HepG2 (cell line): Measurements from ENCODE around the gene MAT2A. TPM values are rescaled to one million over a fixed set of nuclear protein-coding genes. Genes with fewer than 3 reads are reported as not detected.
A peak's percentile ranks its signal among the peaks of the same experiment; 100 is the strongest.

Experiments
- ASH2L ChIP-seq: fragments of 300-600, 200-600 bp; sonication (generic); IDR thresholded peaks from 2 replicates; pipeline ENCODE4 v1.7.0; 2017; ENCODE audit warnings: low read depth, mild to moderate bottlenecking, moderate library complexity, mixed read lengths, low read length; ENCODE audit not compliant: insufficient read length
- FLYWCH1 ChIP-seq: sonication (generic); formaldehyde crosslinking; IDR thresholded peaks from 2 replicates; pipeline ENCODE4 v1.8.1; 2023; ENCODE audit warnings: mild to moderate bottlenecking, missing genetic modification reagents
- FOSL1 ChIP-seq: sonication (generic); formaldehyde crosslinking; IDR thresholded peaks from 2 replicates; pipeline ENCODE4 v1.9.0; 2021; ENCODE audit warnings: missing genetic modification reagents, borderline replicate concordance
- MTA3 ChIP-seq: sonication (generic); formaldehyde crosslinking; IDR thresholded peaks from 2 replicates; pipeline ENCODE4 v1.4.0; 2020; ENCODE audit warnings: missing genetic modification reagents
- RARG ChIP-seq: sonication (generic); formaldehyde crosslinking; IDR thresholded peaks from 2 replicates; pipeline ENCODE4 v1.4.0; 2020; ENCODE audit warnings: low read depth, mild to moderate bottlenecking, missing genetic modification reagents
- ZNF124 ChIP-seq: sonication (generic); formaldehyde crosslinking; IDR thresholded peaks from 2 replicates; pipeline ENCODE4 v1.4.0; 2020; ENCODE audit warnings: missing genetic modification reagents
- ZNF441 ChIP-seq: sonication (generic); formaldehyde crosslinking; IDR thresholded peaks from 2 replicates; pipeline ENCODE4 v1.7.0; 2021; ENCODE audit warnings: missing genetic modification reagents, borderline replicate concordance
- polyA plus RNA-seq, 8 experiments: library from polyadenylated mRNA; depleted of rRNA in 3 of 8; stranded (reverse) in 7 of 8; unstranded in 1 of 8; fragments of >200 nt; fragmentation: Illumina TruSeq in 4 of 8; extraction: Trizol in 4 of 8; gene quantifications; 2 replicates each; pipeline versions ENCODE4 v1.2.1 to v1.2.3, GENCODE V29; 2011 to 2016; ENCODE audit warnings: low read depth in 4 of 8, missing spikeins in 1 of 8, mixed read lengths in 1 of 8; ENCODE audit not compliant: insufficient read depth in 1 of 8
- total RNA-seq, 5 experiments: library from RNA; depleted of rRNA; stranded (reverse); fragments of >200 nt; fragmentation: Illumina TruSeq; extraction: Trizol; gene quantifications; 2 replicates each; pipeline ENCODE4 v1.2.3, GENCODE V29; 2016; ENCODE audit warnings: low read depth in 1 of 5
- TF ChIP-seq, protein P1 (sequence below): sonication (generic); formaldehyde crosslinking; IDR thresholded peaks from 2 replicates; pipeline ENCODE4 v1.8.0; 2022; ENCODE audit warnings: mild to moderate bottlenecking, missing genetic modification reagents, moderate library complexity
- TF ChIP-seq, protein P2 (sequence below): IDR thresholded peaks from 2 replicates; pipeline ENCODE4 v1.6.1; 2016; ENCODE audit warnings: missing biosample characterization, missing genetic modification reagents, low read depth
- TF ChIP-seq, protein P3 (sequence below): sonication (generic); formaldehyde crosslinking; IDR thresholded peaks from 2 replicates; pipeline ENCODE4 v1.8.0; 2022; ENCODE audit warnings: missing genetic modification reagents, mild to moderate bottlenecking, inconsistent platforms, borderline replicate concordance
- TF ChIP-seq, protein P4 (sequence below): sonication (generic); formaldehyde crosslinking; IDR thresholded peaks from 2 replicates; pipeline ENCODE4 v1.5.0; 2020; ENCODE audit warnings: mild to moderate bottlenecking, missing genetic modification reagents, borderline replicate concordance

The MAT2A gene
- total and polyA plus RNA-seq, 2 of the 13 experiments (the other 11 are each of a cell fraction or from before 2014, with no cell fraction given): 155 to 331 TPM

DNA sequence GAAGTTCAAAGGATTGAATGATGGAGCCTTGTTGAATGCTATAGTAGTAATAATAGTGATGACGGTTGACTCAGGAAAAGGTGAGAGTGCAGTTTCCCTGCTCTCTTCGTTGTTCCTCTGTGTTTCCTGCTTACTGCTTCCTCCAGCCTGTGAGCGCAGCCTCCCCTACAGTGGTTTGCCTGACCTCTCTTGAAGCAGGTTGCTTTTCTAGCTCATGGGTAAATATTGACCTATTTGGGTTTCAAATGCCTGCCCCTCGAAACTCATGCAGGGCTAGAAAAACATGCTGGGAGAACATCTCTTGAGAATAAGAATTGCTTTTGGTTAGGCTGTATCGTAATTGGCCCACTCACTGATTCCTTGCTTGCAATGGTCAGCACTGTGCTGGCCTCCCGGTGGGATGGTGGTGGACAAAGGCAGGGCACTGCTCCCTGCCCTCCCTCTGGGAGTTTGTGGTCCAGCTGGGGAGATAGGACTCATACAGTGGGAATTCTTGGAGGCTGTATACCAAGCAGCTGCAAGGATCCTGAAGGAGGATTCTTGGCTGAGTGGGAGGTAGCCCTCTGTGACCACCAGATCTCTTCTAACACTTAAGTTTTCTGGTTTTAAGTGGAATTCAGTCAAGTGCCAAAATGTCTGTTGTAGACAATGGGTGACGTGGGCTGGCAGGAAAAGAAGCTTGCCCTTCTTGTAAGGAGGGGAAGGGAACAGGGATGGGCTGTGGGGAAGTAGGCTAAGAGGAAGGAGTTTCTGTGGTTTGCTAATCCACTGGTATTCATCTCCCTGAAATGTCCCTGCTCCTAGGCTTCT, 51.2 kb downstream of the MAT2A start (continued):
- TF ChIP-seq ZNF441 (CRISPR knock-in tag) (0 out of 2 replicates have a peak, but pooled peaks have one; percentile 7), FOSL1 (CRISPR knock-in tag) (no peak), FLYWCH1 (CRISPR knock-in tag) (no peak), ASH2L (peak; percentile 62), ZNF124 (CRISPR knock-in tag) (peak; percentile 81; the same call in 1 of the 2 replicates), RARG (CRISPR knock-in tag) (no peak), MTA3 (CRISPR knock-in tag) (no peak)
- TF ChIP-seq, protein P1, sequence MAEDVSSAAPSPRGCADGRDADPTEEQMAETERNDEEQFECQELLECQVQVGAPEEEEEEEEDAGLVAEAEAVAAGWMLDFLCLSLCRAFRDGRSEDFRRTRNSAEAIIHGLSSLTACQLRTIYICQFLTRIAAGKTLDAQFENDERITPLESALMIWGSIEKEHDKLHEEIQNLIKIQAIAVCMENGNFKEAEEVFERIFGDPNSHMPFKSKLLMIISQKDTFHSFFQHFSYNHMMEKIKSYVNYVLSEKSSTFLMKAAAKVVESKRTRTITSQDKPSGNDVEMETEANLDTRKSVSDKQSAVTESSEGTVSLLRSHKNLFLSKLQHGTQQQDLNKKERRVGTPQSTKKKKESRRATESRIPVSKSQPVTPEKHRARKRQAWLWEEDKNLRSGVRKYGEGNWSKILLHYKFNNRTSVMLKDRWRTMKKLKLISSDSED (CRISPR knock-in tag): no peak
- TF ChIP-seq, protein P2, sequence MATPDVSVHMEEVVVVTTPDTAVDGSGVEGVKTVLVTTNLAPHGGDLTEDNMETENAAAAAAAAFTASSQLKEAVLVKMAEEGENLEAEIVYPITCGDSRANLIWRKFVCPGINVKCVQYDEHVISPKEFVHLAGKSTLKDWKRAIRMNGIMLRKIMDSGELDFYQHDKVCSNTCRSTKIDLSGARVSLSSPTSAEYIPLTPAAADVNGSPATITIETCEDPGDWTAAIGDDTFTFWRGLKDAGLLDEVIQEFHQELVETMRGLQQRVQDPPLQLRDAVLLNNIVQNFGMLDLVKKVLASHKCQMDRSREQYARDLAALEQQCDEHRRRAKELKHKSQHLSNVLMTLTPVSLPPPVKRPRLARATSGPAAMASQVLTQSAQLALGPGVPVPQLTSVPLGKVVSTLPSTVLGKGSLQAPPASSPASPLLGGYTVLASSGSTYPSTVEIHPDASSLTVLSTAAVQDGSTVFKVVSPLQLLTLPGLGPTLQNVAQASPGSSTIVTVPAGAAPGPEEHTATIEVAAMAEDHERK (CRISPR knock-in tag): no peak
- TF ChIP-seq, protein P3, sequence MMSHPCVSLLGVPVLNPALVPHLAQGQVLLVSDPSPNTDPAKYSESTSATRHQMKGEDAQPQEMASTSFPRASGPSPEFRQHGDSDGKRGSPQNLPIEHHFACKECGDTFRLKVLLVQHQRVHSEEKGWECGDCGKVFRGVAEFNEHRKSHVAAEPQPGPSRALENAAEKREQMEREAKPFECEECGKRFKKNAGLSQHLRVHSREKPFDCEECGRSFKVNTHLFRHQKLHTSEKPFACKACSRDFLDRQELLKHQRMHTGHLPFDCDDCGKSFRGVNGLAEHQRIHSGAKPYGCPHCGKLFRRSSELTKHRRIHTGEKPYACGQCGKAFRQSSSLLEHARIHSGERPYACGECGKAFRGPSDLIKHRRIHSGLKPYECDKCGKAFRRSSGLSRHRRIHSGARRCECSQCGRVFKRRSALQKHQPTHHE: no peak
- TF ChIP-seq, protein P4, sequence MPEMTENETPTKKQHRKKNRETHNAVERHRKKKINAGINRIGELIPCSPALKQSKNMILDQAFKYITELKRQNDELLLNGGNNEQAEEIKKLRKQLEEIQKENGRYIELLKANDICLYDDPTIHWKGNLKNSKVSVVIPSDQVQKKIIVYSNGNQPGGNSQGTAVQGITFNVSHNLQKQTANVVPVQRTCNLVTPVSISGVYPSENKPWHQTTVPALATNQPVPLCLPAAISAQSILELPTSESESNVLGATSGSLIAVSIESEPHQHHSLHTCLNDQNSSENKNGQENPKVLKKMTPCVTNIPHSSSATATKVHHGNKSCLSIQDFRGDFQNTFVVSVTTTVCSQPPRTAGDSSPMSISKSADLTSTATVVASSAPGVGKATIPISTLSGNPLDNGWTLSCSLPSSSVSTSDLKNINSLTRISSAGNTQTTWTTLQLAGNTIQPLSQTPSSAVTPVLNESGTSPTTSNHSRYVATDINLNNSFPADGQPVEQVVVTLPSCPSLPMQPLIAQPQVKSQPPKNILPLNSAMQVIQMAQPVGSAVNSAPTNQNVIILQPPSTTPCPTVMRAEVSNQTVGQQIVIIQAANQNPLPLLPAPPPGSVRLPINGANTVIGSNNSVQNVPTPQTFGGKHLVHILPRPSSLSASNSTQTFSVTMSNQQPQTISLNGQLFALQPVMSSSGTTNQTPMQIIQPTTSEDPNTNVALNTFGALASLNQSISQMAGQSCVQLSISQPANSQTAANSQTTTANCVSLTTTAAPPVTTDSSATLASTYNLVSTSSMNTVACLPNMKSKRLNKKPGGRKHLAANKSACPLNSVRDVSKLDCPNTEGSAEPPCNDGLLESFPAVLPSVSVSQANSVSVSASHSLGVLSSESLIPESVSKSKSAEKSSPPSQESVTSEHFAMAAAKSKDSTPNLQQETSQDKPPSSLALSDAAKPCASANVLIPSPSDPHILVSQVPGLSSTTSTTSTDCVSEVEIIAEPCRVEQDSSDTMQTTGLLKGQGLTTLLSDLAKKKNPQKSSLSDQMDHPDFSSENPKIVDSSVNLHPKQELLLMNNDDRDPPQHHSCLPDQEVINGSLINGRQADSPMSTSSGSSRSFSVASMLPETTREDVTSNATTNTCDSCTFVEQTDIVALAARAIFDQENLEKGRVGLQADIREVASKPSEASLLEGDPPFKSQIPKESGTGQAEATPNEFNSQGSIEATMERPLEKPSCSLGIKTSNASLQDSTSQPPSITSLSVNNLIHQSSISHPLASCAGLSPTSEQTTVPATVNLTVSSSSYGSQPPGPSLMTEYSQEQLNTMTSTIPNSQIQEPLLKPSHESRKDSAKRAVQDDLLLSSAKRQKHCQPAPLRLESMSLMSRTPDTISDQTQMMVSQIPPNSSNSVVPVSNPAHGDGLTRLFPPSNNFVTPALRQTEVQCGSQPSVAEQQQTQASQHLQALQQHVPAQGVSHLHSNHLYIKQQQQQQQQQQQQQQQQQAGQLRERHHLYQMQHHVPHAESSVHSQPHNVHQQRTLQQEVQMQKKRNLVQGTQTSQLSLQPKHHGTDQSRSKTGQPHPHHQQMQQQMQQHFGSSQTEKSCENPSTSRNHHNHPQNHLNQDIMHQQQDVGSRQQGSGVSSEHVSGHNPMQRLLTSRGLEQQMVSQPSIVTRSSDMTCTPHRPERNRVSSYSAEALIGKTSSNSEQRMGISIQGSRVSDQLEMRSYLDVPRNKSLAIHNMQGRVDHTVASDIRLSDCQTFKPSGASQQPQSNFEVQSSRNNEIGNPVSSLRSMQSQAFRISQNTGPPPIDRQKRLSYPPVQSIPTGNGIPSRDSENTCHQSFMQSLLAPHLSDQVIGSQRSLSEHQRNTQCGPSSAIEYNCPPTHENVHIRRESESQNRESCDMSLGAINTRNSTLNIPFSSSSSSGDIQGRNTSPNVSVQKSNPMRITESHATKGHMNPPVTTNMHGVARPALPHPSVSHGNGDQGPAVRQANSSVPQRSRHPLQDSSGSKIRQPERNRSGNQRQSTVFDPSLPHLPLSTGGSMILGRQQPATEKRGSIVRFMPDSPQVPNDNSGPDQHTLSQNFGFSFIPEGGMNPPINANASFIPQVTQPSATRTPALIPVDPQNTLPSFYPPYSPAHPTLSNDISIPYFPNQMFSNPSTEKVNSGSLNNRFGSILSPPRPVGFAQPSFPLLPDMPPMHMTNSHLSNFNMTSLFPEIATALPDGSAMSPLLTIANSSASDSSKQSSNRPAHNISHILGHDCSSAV (CRISPR knock-in tag): no peak
